Fibroblast of lung (primary cell): ENCODE results near the gene TAF12. TPM values are rescaled to one million over a fixed set of nuclear protein-coding genes. Genes with fewer than 3 reads are reported as not detected.
A peak's percentile ranks its signal among the peaks of the same experiment; 100 is the strongest.
"Not testable (repeated sequence)": the region's sequence is repeated elsewhere in the genome, so short reads cannot be mapped to it uniquely, and the experiment has no call there.

Experiments
- DNase-seq, 2 donors: peaks; one replicate each; pipeline versions ENCODE4 v3.0.0 to v3.0.0-alpha.2; 2010; ENCODE audit warnings: low read depth in 2 of 2
- H2AFZ ChIP-seq: 2 replicates; pipeline ENCODE4 v1.5.1; 2012; ENCODE audit warnings: low read length, control low read depth, inconsistent platforms
- H3K27ac ChIP-seq: 2 replicates; pipeline ENCODE4 v1.5.1; 2011; ENCODE audit warnings: low read length, control low read depth; ENCODE audit not compliant: insufficient read depth
- H3K27me3 ChIP-seq: 2 replicates; pipeline ENCODE4 v1.5.1; 2011; ENCODE audit warnings: mild to moderate bottlenecking, low read length; ENCODE audit not compliant: control insufficient read depth, insufficient read depth
- H3K36me3 ChIP-seq: 2 replicates; pipeline ENCODE4 v1.5.1; 2011; ENCODE audit warnings: low read length; ENCODE audit not compliant: control insufficient read depth, insufficient read depth
- H3K4me1 ChIP-seq: 2 replicates; pipeline ENCODE4 v1.5.1; 2011; ENCODE audit warnings: low read length; ENCODE audit not compliant: control insufficient read depth, insufficient read depth; ENCODE audit errors: extremely low read depth
- H3K4me2 ChIP-seq: 2 replicates; pipeline ENCODE4 v1.5.1; 2011; ENCODE audit warnings: low read length, control low read depth; ENCODE audit not compliant: insufficient read depth; ENCODE audit errors: extremely low read depth
- H3K4me3 ChIP-seq, 4 experiments: fragments of 200-600 bp in 1 of 4; sonication (generic) in 1 of 4; replicated peaks in 1 of 4; 2 replicates each; pipeline ENCODE4 v1.5.1; 2011 to 2016; ENCODE audit warnings: low read length in 4 of 4, low read depth in 3 of 4, mild to moderate bottlenecking in 3 of 4, control low read depth in 2 of 4, inconsistent platforms in 1 of 4, mixed read lengths in 1 of 4; ENCODE audit not compliant: insufficient read depth in 1 of 4; ENCODE audit errors: control extremely low read depth in 1 of 4
- H3K79me2 ChIP-seq: 2 replicates; pipeline ENCODE4 v1.5.1; 2012; ENCODE audit warnings: mild to moderate bottlenecking, low read length, inconsistent platforms; ENCODE audit not compliant: control insufficient read depth, insufficient read depth
- H3K9ac ChIP-seq: 2 replicates; pipeline ENCODE4 v1.5.1; 2011; ENCODE audit warnings: mild to moderate bottlenecking, low read length, control low read depth; ENCODE audit not compliant: insufficient read depth
- H3K9me3 ChIP-seq: 2 replicates; pipeline ENCODE4 v1.5.1; 2012; ENCODE audit warnings: low read depth, low read length; ENCODE audit not compliant: control insufficient read depth, insufficient read depth
- H4K20me1 ChIP-seq: 2 replicates; pipeline ENCODE4 v1.5.1; 2011; ENCODE audit warnings: low read length; ENCODE audit not compliant: control insufficient read depth, insufficient read depth; ENCODE audit errors: extremely low read depth
- CTCF ChIP-seq, 2 donors: IDR thresholded peaks in 1 of 2; conservative IDR thresholded peaks in 1 of 2; 1 replicate in 1 of 2; 2 replicates in 1 of 2; pipeline ENCODE4 v1.5.1; 2011 to 2012; ENCODE audit warnings: low read length in 2 of 2, control low read depth in 1 of 2, inconsistent platforms in 1 of 2, low read depth in 1 of 2, mild to moderate bottlenecking in 1 of 2
- EZH2 ChIP-seq: IDR thresholded peaks from 2 replicates; pipeline ENCODE4 v1.5.1; 2012; ENCODE audit warnings: low read length, control low read depth, mild to moderate bottlenecking; ENCODE audit errors: missing control alignments
- polyA plus RNA-seq, 2 donors: library from polyadenylated mRNA; depleted of rRNA in 1 of 2; stranded (reverse) in 1 of 2; unstranded in 1 of 2; fragments of >200 nt; gene quantifications; 2 replicates each; pipeline ENCODE4 v1.2.1, GENCODE V29; 2011 to 2012; ENCODE audit warnings: missing spikeins in 1 of 2
- total RNA-seq: library from RNA; depleted of rRNA; stranded (reverse); fragments of >200 nt; gene quantifications from 2 replicates; pipeline ENCODE4 v1.2.1, GENCODE V29; 2014

Gene TAF12
- total and polyA plus RNA-seq, 2 donors (not counting 1 experiment from before 2014, with no cell fraction given): 49.7 to 52.2 TPM

- Histone ChIP-seq H3K27me3 (no peaks in the 10 kb centered on the region), H4K20me1 (no peaks in the 10 kb centered on the region), H2AFZ (peak overlapping the region; percentile 1), H3K4me2 (peak overlapping the region; percentile 72), H3K79me2 (no peaks in the 10 kb centered on the region), H3K36me3 (no peaks in the 10 kb centered on the region), H3K4me3 (peak overlapping the region; percentile 16 to 64 (median 48)), H3K4me1 (peaks cover 8% of the 10 kb centered on the region), H3K9ac (peak overlapping the region; percentile 42), H3K27ac (no peak overlapping the region), H3K9me3 (no peaks in the 10 kb centered on the region)
- TF ChIP-seq CTCF (conservative IDR thresholded peaks at IDR 0.05 in 1 of 2, IDR thresholded peaks at IDR 0.05 in 1 of 2; ENCODE audit: low read depth in 1 of 2, low read length in 2 of 2): no peak
- no peak for DNase-seq
These were observed 50.4 kb downstream of the TAF12 start for GRCh38 chr1:28592321-28593071.

DNA sequence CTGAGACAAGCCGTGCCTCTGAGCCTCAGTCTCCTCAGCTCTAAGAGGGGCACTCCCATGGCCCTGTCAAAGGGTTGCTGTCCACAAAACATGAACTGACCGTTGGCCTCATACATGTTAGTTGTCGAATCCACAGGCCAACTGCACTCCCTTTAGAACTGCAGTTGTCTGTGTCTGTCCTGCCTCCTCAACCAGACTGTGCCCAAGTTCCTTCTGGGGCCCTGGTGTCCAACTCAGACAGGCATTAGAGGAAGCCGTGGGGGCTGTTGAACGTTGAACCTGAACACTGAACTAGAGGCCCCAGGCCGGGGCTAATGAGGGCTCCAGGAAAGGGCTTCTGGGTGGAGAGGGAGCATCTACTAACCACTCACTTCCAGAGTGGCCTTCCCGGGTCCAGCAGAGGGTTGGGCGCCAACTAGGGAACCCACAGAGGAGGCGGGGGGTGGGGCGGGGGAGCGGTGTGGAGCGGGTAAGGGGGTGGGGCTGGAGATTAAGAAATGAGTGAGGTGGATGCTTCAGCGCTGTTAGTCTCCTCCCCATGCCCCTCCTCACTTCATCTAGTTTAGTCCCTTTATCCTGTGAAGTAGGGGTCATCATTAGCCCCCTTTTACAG, 51.1 kb downstream of the TAF12 start, which contains the start of gene RAB42:
Gene RAB42 (plus strand): TSS at position 558 of the 613 bp plus-strand sequence. CDS start 247 bp downstream, outside the sequence.
- peak; percentile 23 for DNase-seq

DNA sequence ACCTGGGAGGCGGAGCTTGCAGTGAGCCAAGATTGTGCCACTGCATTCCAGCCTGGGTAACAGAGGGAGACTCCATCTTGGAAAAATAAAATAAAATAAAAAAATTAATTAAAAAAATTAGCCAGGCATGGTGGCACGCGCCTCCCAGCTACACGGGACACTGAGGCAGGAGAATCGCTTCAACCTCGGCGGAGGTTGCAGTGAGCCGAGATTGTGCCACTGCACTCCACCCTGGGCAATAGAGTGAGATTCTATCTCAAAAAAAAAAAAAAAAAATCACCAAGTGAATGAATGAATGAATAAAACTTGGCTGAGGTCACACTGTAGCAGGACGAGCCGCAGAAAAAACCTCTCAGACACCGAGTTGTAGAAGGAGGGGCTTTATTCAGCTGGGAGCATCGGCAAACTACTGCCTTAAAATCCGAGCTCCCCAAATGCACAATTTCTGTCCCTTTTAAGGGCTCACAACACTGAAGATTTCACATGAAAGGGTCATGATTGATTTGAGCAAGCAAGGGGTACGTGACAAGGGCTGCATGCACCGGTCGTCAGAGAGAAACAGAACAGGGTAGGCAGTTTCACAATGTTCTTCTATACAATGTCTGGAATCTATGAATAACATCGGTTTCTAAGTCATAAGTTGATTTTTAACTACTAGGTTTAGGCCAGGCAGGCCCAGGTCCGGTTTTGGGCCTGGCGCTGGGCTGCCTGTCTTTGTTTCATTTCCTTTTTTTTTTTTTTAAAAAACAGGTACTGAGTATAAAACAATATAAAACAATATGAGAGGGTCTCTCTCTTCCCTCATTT, 56.1 kb downstream of the TAF12 start:
- peaks cover 12% of the 10 kb centered on the region for H3K4me1 ChIP-seq
- not testable (repeated sequence) for H3K36me3 ChIP-seq, H4K20me1 ChIP-seq, H2AFZ ChIP-seq, H3K9ac ChIP-seq, H3K27ac ChIP-seq, H3K79me2 ChIP-seq, H3K4me3 ChIP-seq, H3K4me2 ChIP-seq, DNase-seq, H3K27me3 ChIP-seq, H3K9me3 ChIP-seq

More for the DNA sequence above, 51.1 kb downstream of the TAF12 start, which contains the start of gene RAB42:
- Histone ChIP-seq H3K4me2 (peak within 1 kb of the TSS; percentile 72), H2AFZ (peak within 1 kb of the TSS; percentile 1), H3K36me3 (no peaks in the 10 kb centered on the region), H3K27me3 (no peaks in the 10 kb centered on the region), H3K9me3 (no peaks in the 10 kb centered on the region), H3K27ac (no peak within 1 kb of the TSS), H3K4me3 (peak within 1 kb of the TSS; percentile 16 to 64 (median 48)), H3K79me2 (no peaks in the 10 kb centered on the region), H3K4me1 (peaks cover 8% of the 10 kb centered on the region), H4K20me1 (no peaks in the 10 kb centered on the region), H3K9ac (peak within 1 kb of the TSS; percentile 42)
- TF ChIP-seq CTCF (conservative IDR thresholded peaks at IDR 0.05 in 1 of 2, IDR thresholded peaks at IDR 0.05 in 1 of 2; ENCODE audit: low read depth in 1 of 2, low read length in 2 of 2): no peak
- TF ChIP-seq EZH2: no peak
